A673 (cell line): ENCODE data around the gene TTC27. TPM values are rescaled to one million over a fixed set of nuclear protein-coding genes. Genes with fewer than 3 reads are reported as not detected.

ENCODE experiments used
- BruUV-seq: library from RNA; stranded (reverse); fragments of 400-500 nt; replicated peaks from 2 replicates; lab custom pipeline; 2021; lab: Mats Ljungman, UMichigan
- CTCF ChIA-PET: fragments of 300-600 bp; sonication (Branson Sonifier 250); formaldehyde crosslinking; loops from one replicate; lab custom pipeline; 2022; ENCODE audit warnings: antibody characterized with exemption; lab: Charles Lee
- POLR2A ChIA-PET: fragments of 300-600 bp; sonication (Branson Sonifier 250); formaldehyde crosslinking; loops from one replicate; lab custom pipeline; 2022; ENCODE audit warnings: antibody characterized with exemption; ENCODE audit not compliant: low non-redundant PET; lab: Charles Lee
- DNase-seq: peaks from one replicate; pipeline ENCODE4 v3.0.0-alpha.2; 2015; ENCODE audit warnings: low spot score
- H3K27ac ChIP-seq: fragments of 200-600 bp; sonication (generic); 2 replicates; pipeline ENCODE4 v1.5.1; 2016; ENCODE audit warnings: mixed run types, low read depth, mild to moderate bottlenecking, mixed read lengths, antibody characterized with exemption, low read length; ENCODE audit not compliant: poor library complexity, severe bottlenecking
- H3K27me3 ChIP-seq: fragments of 200-600 bp; sonication (generic); replicated peaks from 2 replicates; pipeline ENCODE4 v1.6.1; 2017; ENCODE audit warnings: mixed run types, low read depth, mild to moderate bottlenecking, mixed read lengths, antibody characterized with exemption, low read length; ENCODE audit not compliant: insufficient read depth, poor library complexity
- H3K36me3 ChIP-seq: fragments of 200-600 bp; sonication (generic); 2 replicates; pipeline ENCODE4 v1.6.1; 2016; ENCODE audit warnings: mixed run types, mild to moderate bottlenecking, mixed read lengths, antibody characterized with exemption, low read length; ENCODE audit not compliant: insufficient read depth, poor library complexity, severe bottlenecking
- H3K4me1 ChIP-seq: fragments of 200-600 bp; sonication (generic); 2 replicates; pipeline ENCODE4 v1.6.1; 2017; ENCODE audit warnings: mixed run types, mild to moderate bottlenecking, mixed read lengths, antibody characterized with exemption, low read length; ENCODE audit not compliant: insufficient read depth, poor library complexity, severe bottlenecking
- H3K4me3 ChIP-seq: fragments of 200-600 bp; sonication (generic); 2 replicates; pipeline ENCODE4 v1.5.1; 2016; ENCODE audit warnings: low read depth, mixed run types, mild to moderate bottlenecking, mixed read lengths, low read length; ENCODE audit not compliant: poor library complexity, severe bottlenecking
- H3K9me3 ChIP-seq: fragments of 200-600 bp; sonication (generic); 2 replicates; pipeline ENCODE4 v1.6.1; 2016; ENCODE audit warnings: mixed run types, low read depth, mild to moderate bottlenecking, mixed read lengths, antibody characterized with exemption, low read length; ENCODE audit not compliant: poor library complexity, severe bottlenecking
- EZH2 ChIP-seq: fragments of 200-600 bp; sonication (generic); IDR thresholded peaks from 2 replicates; pipeline ENCODE4 v1.6.1; 2017; ENCODE audit warnings: borderline replicate concordance, low read depth, mild to moderate bottlenecking, mixed read lengths, antibody characterized with exemption, low read length; ENCODE audit not compliant: poor library complexity, severe bottlenecking
- intact Hi-C: fragments of 100-400 bp; cut with micrococcal nuclease; formaldehyde crosslinking; loops from one replicate; pipeline ENCODE4 v1.10.0; 2022; ENCODE audit not compliant: unreplicated experiment
- total RNA-seq: library from RNA; stranded (reverse); gene quantifications from 2 replicates; pipeline ENCODE4 v1.2.3, GENCODE V29; 2021
- TF ChIP-seq, protein P1 (sequence below): fragments of 300-800, 200-600 bp; sonication (generic); conservative IDR thresholded peaks from 2 replicates; pipeline ENCODE4 v1.5.1; 2017; ENCODE audit warnings: low read depth, mild to moderate bottlenecking, antibody characterized with exemption, low read length, moderate library complexity, mixed read lengths

Gene TTC27
- total RNA-seq, 1 experiment from 2014 or later: 29.8 TPM

DNA sequence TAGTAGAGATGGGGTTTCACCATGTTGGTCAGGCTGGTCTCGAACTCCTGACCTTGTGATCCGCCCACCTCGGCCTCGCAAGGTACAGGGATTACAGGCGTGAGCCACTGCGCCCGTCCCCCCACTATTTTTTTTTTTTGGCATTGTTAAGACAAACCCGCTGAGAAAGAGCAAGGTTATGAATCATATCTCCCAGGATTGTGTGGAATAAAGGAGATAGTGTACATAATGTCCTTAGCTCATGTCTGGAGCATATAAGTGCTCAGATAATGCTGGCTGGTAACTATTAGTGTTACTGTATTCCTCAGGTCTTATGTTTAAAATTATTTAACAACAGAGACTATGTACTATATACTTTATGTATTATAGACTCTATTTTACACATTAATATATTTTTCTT lies 36.0 kb downstream of the TTC27 start:
- Histone ChIP-seq H3K36me3 (peaks cover 8% of the 10 kb centered on the region), H3K4me3 (no peak overlapping the region), H3K27ac (no peak overlapping the region), H3K27me3 (no peaks in the 10 kb centered on the region), H3K9me3 (no peaks in the 10 kb centered on the region), H3K4me1 (no peaks in the 10 kb centered on the region)
- ChIA-PET POLR2A (no interaction called here), CTCF (no interaction called here)
- TF ChIP-seq, protein P1, sequence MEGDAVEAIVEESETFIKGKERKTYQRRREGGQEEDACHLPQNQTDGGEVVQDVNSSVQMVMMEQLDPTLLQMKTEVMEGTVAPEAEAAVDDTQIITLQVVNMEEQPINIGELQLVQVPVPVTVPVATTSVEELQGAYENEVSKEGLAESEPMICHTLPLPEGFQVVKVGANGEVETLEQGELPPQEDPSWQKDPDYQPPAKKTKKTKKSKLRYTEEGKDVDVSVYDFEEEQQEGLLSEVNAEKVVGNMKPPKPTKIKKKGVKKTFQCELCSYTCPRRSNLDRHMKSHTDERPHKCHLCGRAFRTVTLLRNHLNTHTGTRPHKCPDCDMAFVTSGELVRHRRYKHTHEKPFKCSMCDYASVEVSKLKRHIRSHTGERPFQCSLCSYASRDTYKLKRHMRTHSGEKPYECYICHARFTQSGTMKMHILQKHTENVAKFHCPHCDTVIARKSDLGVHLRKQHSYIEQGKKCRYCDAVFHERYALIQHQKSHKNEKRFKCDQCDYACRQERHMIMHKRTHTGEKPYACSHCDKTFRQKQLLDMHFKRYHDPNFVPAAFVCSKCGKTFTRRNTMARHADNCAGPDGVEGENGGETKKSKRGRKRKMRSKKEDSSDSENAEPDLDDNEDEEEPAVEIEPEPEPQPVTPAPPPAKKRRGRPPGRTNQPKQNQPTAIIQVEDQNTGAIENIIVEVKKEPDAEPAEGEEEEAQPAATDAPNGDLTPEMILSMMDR: no peak
- TF ChIP-seq EZH2: no peak
- BruUV-seq: no TSS peak
- intact Hi-C loops: no loop called here
- DNase-seq: no peak

DNA sequence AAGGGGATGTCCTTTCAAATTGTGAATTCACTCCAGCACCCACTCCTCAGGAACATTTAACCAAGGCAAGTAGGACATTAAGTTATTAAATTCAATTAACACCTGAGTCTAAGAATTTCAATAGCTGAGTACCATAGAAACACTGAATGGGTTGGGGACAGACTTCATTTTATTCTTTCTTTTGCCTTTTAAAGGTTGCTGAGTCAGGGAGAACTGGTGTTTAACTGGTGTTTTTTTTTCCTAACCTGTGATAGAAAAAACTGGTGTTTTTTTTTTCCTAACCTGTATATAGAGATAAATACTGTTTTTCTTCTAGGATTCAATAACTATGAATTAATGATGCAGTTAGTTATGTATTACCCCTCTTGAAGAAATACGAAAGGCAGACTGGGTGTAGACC lies 38.9 kb downstream of the TTC27 start:
- H3K27ac ChIP-seq: no peak overlapping the region
- DNase-seq: no peak
- intact Hi-C loops: no loop called here
- H3K4me1 ChIP-seq: no peaks in the 10 kb centered on the region
- POLR2A ChIA-PET: no interaction called here
- peaks cover 6% of the 10 kb centered on the region for H3K36me3 ChIP-seq
- no TSS peak for BruUV-seq
- no peak overlapping the region for H3K4me3 ChIP-seq
- TF ChIP-seq EZH2: no peak
- TF ChIP-seq, protein P1: no peak
- CTCF ChIA-PET: no interaction called here
- no peaks in the 10 kb centered on the region for H3K9me3 ChIP-seq
- H3K27me3 ChIP-seq: no peaks in the 10 kb centered on the region

DNA sequence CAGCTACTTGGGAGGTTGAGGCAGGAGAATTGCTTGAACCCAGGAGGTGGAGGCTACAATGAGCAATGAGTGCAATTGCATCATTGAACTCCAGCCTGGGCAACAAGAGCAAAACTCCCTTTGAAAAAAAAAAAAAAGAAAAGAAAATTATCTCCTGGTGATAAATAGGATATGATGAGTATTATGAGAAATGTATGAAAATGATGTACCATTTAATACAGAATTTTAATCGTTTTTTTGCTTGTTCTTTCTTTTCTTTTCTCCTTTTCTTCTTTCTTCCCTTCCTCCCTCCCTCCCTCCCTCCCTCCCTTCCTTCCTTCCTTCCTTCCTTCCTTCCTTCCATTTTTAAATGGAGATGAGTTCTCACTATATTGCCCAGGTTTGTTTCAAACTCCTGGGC lies 40.4 kb downstream of the TTC27 start:
- TF ChIP-seq, protein P1: no peak
- no peak for TF ChIP-seq EZH2
- intact Hi-C loops: no loop called here
- ChIA-PET CTCF (no interaction called here), POLR2A (no interaction called here)
- no peaks in the 10 kb centered on the region for H3K4me1 ChIP-seq
- no peak overlapping the region for H3K27ac ChIP-seq
- H3K27me3 ChIP-seq: no peaks in the 10 kb centered on the region
- no peak for DNase-seq
- BruUV-seq: no TSS peak
- no peaks in the 10 kb centered on the region for H3K9me3 ChIP-seq
- H3K4me3 ChIP-seq: no peak overlapping the region
- peaks cover 14% of the 10 kb centered on the region for H3K36me3 ChIP-seq
